DLD1 (cell line): Measurements from ENCODE around the gene CLDN3.
"Not testable (repeated sequence)": the region's sequence is repeated elsewhere in the genome, so short reads cannot be mapped to it uniquely, and the experiment has no call there.

Experiments
- in situ Hi-C: cut with HindIII; loops from 2 replicates; pipeline ENCODE4 v1.10.0; 2017; ENCODE audit warnings: low sequenced_read_pairs

Gene CLDN3

DNA sequence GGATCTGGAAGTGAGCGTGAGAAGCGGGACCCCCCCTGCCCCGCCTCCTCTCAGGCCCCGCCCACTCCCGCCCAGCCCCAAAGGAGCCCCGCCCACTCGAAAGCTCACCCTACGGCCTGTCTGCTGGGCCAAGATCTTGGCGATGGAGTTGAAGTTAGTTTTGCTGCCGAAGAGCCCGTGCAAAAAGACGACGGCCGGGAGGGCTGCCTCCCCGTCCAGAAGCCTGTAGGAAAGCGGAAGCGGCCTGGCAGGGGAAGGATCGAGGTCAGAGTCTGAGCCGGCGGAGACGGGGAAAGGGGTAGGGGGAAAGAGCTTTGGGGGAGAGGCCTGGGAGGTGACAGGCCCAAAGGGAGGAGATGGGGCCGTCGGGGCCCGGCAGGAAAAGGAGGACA is 31.9 kb downstream of the CLDN3 start:
- in situ Hi-C loops: no loop called here

DNA sequence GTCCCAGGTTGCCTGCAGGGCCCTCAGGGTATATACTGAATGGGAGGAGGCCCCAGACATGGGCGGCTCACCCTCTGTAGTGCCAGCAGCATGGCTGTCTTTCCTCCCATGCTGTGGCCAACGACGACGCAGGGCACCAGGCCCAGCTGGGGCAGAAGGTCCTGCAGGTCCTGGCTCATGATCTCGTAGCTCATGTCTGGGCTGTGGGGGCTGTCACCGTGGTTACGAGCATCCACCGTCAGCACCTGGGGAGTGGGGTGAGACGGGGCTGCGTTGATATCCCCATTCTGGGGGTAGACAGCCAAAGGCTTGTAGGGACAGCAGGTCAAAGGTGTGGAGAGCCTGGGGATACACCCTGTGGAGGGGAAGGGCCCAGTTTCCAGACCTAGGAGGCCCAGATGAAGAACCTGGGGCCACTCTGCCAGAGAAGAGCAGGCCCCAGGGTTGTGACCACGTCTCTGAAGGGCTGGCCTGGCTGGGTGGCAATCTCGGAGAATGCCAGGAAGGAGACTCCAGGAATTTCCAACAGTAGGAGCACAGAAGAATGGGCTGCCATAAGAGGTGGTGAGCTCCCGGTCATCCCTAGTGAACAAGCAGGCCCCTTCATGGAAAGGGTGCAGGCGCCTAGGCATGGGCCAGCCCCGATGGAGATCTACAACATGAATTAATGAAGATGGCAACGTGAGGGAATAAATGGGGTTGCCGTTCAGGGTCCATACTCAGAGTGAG is 32.4 kb downstream of the CLDN3 start:
- in situ Hi-C loops: no loop called here

- in situ Hi-C loops: no loop called here
These were observed 33.2 kb downstream of the CLDN3 start for GRCh38 chr7:73736885-73737284.

- in situ Hi-C loops: no loop called here
These were observed 34.6 kb downstream of the CLDN3 start for GRCh38 chr7:73735528-73735905.

DNA sequence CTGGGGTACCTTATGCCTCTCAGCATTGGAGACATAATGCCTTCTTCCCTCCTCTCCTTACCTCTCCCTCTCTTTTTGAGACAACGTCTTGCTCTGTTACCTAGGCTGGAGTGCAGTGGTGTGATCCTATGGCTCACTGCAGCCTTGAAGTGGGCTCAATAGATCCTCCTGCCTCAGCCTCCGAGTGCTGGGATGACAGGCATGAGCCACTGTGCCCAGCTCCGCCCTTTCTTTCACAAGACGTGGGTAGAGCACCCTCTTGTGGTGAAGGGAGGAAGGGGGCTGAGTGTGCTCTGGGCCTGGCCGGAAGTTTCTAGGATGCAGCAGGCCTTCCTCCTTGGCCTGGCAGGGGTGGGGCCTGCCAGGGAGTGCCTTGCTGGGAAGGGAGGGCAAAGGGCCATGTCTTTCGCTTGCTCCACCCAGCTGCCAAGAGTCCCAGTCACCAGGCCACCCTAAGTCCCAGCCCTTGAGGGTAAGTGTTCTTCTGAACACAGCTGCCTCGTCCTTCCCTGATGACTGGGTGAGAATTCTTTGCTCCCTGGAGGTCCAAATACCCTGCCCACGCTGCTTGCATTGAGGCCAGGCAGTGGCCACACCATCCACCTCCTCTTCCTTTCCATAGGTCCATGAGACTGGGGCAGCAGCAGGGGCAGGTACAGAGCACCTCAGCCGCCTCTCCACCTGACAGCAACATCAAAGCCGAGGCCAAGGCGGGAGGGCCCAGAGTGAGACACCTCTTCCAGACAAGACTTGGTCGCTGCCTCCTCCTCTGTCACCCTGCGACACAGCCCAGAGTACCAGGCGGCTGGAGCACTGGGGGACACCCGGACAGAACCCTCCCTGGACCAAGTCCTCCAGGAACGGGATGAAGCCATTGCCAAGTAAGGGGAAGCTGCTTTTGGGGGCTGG is 35.2 kb downstream of the CLDN3 start:
- in situ Hi-C loops: no loop called here

DNA sequence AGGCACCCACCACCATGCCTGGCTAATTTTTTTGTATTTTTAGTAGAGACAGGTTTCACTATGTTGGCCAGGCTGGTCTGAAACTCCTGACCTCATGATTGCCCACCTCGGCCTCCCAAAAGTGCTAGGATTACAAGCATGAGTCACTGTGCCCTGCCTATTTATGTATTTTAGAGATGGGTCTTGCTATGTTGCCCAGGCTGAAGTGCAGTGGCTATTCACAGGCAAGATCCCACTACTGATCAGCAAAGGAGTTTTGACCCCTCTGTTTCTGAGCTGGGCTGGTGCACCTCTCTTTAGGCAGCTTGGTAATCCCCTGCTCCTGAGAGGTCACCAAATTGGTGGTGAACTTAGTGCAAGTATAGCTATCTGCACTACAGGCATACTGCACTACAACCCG is 37.7 kb downstream of the CLDN3 start:
- in situ Hi-C loops: no loop called here

GRCh38 chr7:73730485-73730884 is 39.6 kb downstream of the CLDN3 start:
- in situ Hi-C loops: no loop called here

- in situ Hi-C loops: no loop called here
These were observed 41.5 kb downstream of the CLDN3 start for GRCh38 chr7:73728551-73728950.

DNA sequence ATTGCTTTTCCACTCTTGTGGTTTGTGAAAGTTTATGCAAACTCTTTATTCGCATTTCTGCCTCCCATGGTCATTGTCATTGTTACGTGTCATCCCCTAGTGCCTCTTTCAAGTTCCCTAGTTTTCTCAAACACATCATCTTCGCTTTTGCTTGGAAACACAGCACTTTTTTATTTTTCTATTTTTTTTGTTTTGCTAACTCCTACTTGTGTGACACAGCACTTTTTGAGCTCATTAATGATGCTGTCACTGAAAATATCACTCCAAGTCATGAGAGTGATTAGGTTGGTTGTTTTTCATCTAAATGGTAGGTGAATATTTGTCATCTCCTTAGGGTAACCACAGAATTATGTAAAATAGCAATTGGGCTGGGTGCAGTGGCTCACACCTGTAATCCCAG is 42.1 kb downstream of the CLDN3 start:
- in situ Hi-C loops: no loop called here

DNA sequence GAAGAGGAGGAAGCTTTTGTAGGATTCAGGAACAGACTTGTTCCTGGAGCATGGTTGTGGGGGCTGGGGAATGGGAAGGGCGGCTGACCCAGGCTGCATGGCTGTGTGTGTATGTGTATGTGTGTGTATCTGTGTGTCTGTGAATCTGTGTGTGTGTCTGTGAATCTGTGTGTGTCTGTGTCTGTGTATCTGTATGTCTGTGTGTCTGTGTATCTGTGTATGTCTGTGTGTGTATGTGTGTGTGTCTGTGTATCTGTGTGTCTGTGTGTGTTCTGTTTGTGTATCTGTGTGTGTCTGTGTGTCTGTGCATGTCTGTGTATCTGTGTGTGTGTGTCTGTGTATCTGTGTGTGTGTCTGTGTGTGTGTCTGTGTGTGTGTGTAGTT is 44.0 kb downstream of the CLDN3 start:
- in situ Hi-C loops: no loop called here

DNA sequence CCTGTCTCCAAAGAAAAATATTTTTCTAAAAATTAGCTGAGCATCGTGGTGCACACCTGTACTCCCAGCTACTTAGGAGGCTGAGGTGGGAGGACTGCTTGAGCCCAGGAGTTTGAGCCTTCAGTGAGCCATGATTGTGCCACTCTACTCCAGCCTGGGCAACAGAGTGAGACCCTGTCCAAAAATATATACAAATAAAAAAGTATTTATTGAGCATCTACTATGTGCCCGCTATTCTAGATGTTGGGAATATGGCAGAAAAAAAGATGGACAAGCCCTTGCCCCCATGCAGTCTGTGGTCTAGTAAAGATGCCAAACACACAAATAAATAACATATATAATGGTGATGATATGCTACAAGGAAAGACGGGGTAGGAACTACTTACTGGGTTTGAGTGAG is 46.3 kb downstream of the CLDN3 start:
- in situ Hi-C loops: no loop called here

DNA sequence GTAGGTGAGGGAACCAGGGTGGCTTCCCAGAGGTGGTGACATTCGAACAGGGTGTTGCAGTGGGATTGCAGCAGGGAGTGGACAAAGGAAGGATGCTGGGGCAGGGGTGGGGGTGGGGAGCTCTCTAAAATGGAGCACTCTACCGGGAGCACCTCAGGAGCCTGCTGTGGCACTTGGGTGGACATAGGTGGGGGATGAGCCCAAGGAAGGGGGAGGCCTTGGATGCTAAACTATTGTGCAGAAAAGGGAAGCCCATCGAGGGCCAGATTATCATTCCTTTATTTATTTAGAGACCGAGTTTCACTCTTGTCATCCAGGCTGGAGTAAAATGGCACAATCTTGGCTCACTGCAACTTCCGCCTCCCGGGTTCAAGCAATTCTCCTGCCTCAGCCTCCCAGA is 47.3 kb downstream of the CLDN3 start:
- in situ Hi-C loops: no loop called here

- in situ Hi-C loops: not testable (repeated sequence)
These were observed 47.9 kb downstream of the CLDN3 start for GRCh38 chr7:73722182-73722581.

- in situ Hi-C loops: no loop called here
These were observed 48.7 kb downstream of the CLDN3 start for GRCh38 chr7:73721377-73721817.

DNA sequence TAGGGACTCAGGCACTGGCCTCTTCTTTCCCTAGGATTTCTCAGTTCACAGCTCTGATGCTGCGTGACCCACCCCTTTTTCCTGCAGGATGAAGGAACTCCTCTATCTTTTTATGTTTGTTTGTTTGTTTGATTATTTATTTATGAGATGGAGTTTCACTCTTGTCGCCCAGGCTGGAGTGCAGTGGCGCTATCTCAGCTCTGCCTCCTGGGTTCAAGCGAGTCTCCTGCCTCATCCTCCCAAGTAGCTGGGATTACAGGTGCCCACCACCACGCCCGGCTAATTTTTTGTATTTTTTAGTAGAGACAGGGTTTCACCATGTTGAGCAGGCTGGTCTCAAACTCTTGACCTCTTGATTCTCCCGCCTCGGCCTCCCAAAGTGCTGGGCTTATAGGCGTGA is 49.6 kb downstream of the CLDN3 start:
- in situ Hi-C loops: not testable (repeated sequence)

GRCh38 chr7:73719806-73720169 is 50.3 kb downstream of the CLDN3 start:
- in situ Hi-C loops: no loop called here
